DMS53 treated with DMSO at 0.1 percent for 48 hours (cell line): ENCODE measurements around the gene SERTAD1.

Source experiments
- DNase-seq: peaks from one replicate; lab custom pipeline; 2025; ENCODE audit not compliant: unreplicated experiment; lab: John Stamatoyannopoulos, UW

Gene SERTAD1

GRCh38 chr19:40407714-40408597 is 17.8 kb downstream of the SERTAD1 start:
- DNase-seq = no peak

- DNase-seq = peak; percentile 67
Observed at GRCh38 chr19:40403262-40403984, 22.4 kb downstream of the SERTAD1 start.

GRCh38 chr19:40400559-40400958 is 25.2 kb downstream of the SERTAD1 start:
- no peak for DNase-seq

GRCh38 chr19:40398417-40399131 is 27.2 kb downstream of the SERTAD1 start:
- DNase-seq = no peak

- no peak for DNase-seq
Observed at GRCh38 chr19:40397568-40397906, 28.3 kb downstream of the SERTAD1 start.

- DNase-seq = no peak
Observed at GRCh38 chr19:40396886-40397567, 28.8 kb downstream of the SERTAD1 start.

GRCh38 chr19:40395956-40396355 is 29.8 kb downstream of the SERTAD1 start:
- DNase-seq = no peak

- DNase-seq = no peak
Observed at GRCh38 chr19:40394816-40395210, 31.0 kb downstream of the SERTAD1 start.

- no peak for DNase-seq
Observed at GRCh38 chr19:40393894-40394815, 31.6 kb downstream of the SERTAD1 start.

GRCh38 chr19:40392894-40393517 is 32.8 kb downstream of the SERTAD1 start:
- DNase-seq = peak; percentile 75

GRCh38 chr19:40392123-40392522 is 33.7 kb downstream of the SERTAD1 start:
- no peak for DNase-seq

- DNase-seq = no peak
Observed at GRCh38 chr19:40390084-40390742, 35.6 kb downstream of the SERTAD1 start, which contains the start of gene HIPK4. TSS of gene HIPK4 (minus strand) at chr19:40390181. CDS start at chr19:40389902, 279 bp downstream.

GRCh38 chr19:40389404-40390083 is 36.2 kb downstream of the SERTAD1 start:
- DNase-seq = no peak

GRCh38 chr19:40388481-40388880 is 37.3 kb downstream of the SERTAD1 start:
- DNase-seq = no peak

GRCh38 chr19:40387155-40387554 is 38.6 kb downstream of the SERTAD1 start:
- no peak for DNase-seq

GRCh38 chr19:40383668-40384248 is 42.0 kb downstream of the SERTAD1 start:
- DNase-seq = no peak

GRCh38 chr19:40381321-40381720 is 44.5 kb downstream of the SERTAD1 start:
- no peak for DNase-seq
